HEK293 (cell line): ENCODE measurements around the gene WDR19.
"Not testable (repeated sequence)": the region's sequence is repeated elsewhere in the genome, so short reads cannot be mapped to it uniquely, and the experiment has no call there.

ENCODE experiments used
- CTCF ChIA-PET: fragments of 350-600 bp; formaldehyde crosslinking; extraction: SDS; loops from one replicate; lab custom pipeline; 2021; ENCODE audit warnings: antibody characterized with exemption; lab: Yijun Ruan, JAX
- POLR2A ChIA-PET: fragments of 300-600 bp; formaldehyde crosslinking; extraction: SDS; loops from one replicate; lab custom pipeline; 2020; ENCODE audit warnings: antibody characterized with exemption, inconsistent platforms; lab: Yijun Ruan, JAX
- H3K27ac ChIP-seq: fragments of 200-500 bp; sonication (Bioruptor generic); 2 replicates; pipeline ENCODE4 v1.5.1; 2014; ENCODE audit warnings: low read depth, low read length, control low read depth, inconsistent platforms; ENCODE audit errors: extremely low read depth
- H3K36me3 ChIP-seq, 2 experiments: fragments of 200-500 bp in 1 of 2; sonication (Bioruptor generic) in 1 of 2; 1 replicate in 1 of 2; 2 replicates in 1 of 2; pipeline ENCODE4 v1.5.1; 2014 to 2017; ENCODE audit warnings: inconsistent platforms in 2 of 2, low read length in 2 of 2; ENCODE audit not compliant: control insufficient read depth in 2 of 2, insufficient read depth in 1 of 2
- H3K4me1 ChIP-seq: fragments of 200-500 bp; sonication (Bioruptor generic); 2 replicates; pipeline ENCODE4 v1.5.1; 2014; ENCODE audit warnings: mild to moderate bottlenecking, low read length, inconsistent platforms; ENCODE audit not compliant: control insufficient read depth, insufficient read depth
- H3K4me3 ChIP-seq: 2 replicates; pipeline ENCODE4 v1.5.1; 2011; ENCODE audit warnings: low read depth, mild to moderate bottlenecking, control low read depth, low read length, moderate library complexity
- H3K9me3 ChIP-seq: fragments of 200-500 bp; sonication (Bioruptor generic); 2 replicates; pipeline ENCODE4 v1.5.1; 2014; ENCODE audit warnings: low read depth, low read length, inconsistent platforms; ENCODE audit not compliant: control insufficient read depth, insufficient read depth
- GLI4 ChIP-seq: fragments of 450-650 bp; formaldehyde crosslinking; IDR thresholded peaks from 2 replicates; pipeline ENCODE4 v1.5.1; 2016; ENCODE audit warnings: missing biosample characterization, missing genetic modification characterization
- HOXA7 ChIP-seq: sonication (generic); formaldehyde crosslinking; IDR thresholded peaks from 2 replicates; pipeline ENCODE4 v1.8.1; 2022; ENCODE audit warnings: missing genetic modification reagents, borderline replicate concordance
- KLF1 ChIP-seq: fragments of 450-650 bp; formaldehyde crosslinking; IDR thresholded peaks from 2 replicates; pipeline ENCODE4 v1.5.1; 2016; ENCODE audit warnings: missing biosample characterization, missing genetic modification characterization
- SCRT1 ChIP-seq: fragments of 450-650 bp; formaldehyde crosslinking; IDR thresholded peaks from 2 replicates; pipeline ENCODE4 v1.5.1; 2016; ENCODE audit warnings: missing biosample characterization, missing genetic modification characterization, borderline replicate concordance
- ZBTB1 ChIP-seq: fragments of 450-650 bp; formaldehyde crosslinking; IDR thresholded peaks from 2 replicates; pipeline ENCODE4 v1.5.1; 2016; ENCODE audit warnings: missing biosample characterization, missing genetic modification characterization
- ZBTB20 ChIP-seq: fragments of 450-650 bp; formaldehyde crosslinking; IDR thresholded peaks from 2 replicates; pipeline ENCODE4 v1.5.1; 2016; ENCODE audit warnings: missing biosample characterization, missing genetic modification characterization
- ZFP3 ChIP-seq: fragments of 450-650 bp; formaldehyde crosslinking; IDR thresholded peaks from 2 replicates; pipeline ENCODE4 v1.5.1; 2016; ENCODE audit warnings: low read depth, missing biosample characterization, missing genetic modification characterization
- ZNF132 ChIP-seq: fragments of 450-650 bp; formaldehyde crosslinking; IDR thresholded peaks from 2 replicates; pipeline ENCODE4 v1.5.1; 2017; ENCODE audit warnings: missing biosample characterization, missing genetic modification characterization, borderline replicate concordance
- ZNF16 ChIP-seq: fragments of 450-650 bp; formaldehyde crosslinking; IDR thresholded peaks from 2 replicates; pipeline ENCODE4 v1.5.1; 2016; ENCODE audit warnings: low read depth, missing biosample characterization, missing genetic modification characterization
- ZNF211 ChIP-seq: fragments of 450-650 bp; formaldehyde crosslinking; IDR thresholded peaks from 2 replicates; pipeline ENCODE4 v1.5.1; 2016; ENCODE audit warnings: low read depth, missing biosample characterization, missing genetic modification characterization
- ZNF214 ChIP-seq: fragments of 450-650 bp; formaldehyde crosslinking; IDR thresholded peaks from 2 replicates; pipeline ENCODE4 v1.5.1; 2017; ENCODE audit warnings: missing biosample characterization, mild to moderate bottlenecking, missing genetic modification characterization, borderline replicate concordance
- ZNF239 ChIP-seq: fragments of 450-650 bp; formaldehyde crosslinking; IDR thresholded peaks from 2 replicates; pipeline ENCODE4 v1.5.1; 2016; ENCODE audit warnings: missing biosample characterization, missing genetic modification characterization
- ZNF394 ChIP-seq: fragments of 450-650 bp; formaldehyde crosslinking; IDR thresholded peaks from 2 replicates; pipeline ENCODE4 v1.5.1; 2016; ENCODE audit warnings: missing biosample characterization, missing genetic modification characterization, mild to moderate bottlenecking, moderate library complexity, borderline replicate concordance
- ZNF404 ChIP-seq: fragments of 450-650 bp; formaldehyde crosslinking; IDR thresholded peaks from 2 replicates; pipeline ENCODE4 v1.5.1; 2017; ENCODE audit warnings: missing biosample characterization, missing genetic modification characterization
- ZNF426 ChIP-seq: fragments of 450-650 bp; formaldehyde crosslinking; IDR thresholded peaks from 2 replicates; pipeline ENCODE4 v1.5.1; 2017; ENCODE audit warnings: missing biosample characterization, missing genetic modification characterization, mild to moderate bottlenecking, inconsistent platforms, moderate library complexity
- ZNF600 ChIP-seq: fragments of 450-650 bp; formaldehyde crosslinking; IDR thresholded peaks from 2 replicates; pipeline ENCODE4 v1.5.1; 2016; ENCODE audit warnings: missing biosample characterization, missing genetic modification characterization
- ZNF629 ChIP-seq: fragments of 450-650 bp; formaldehyde crosslinking; IDR thresholded peaks from 2 replicates; pipeline ENCODE4 v1.5.1; 2017; ENCODE audit warnings: missing biosample characterization, missing genetic modification characterization
- ZNF664 ChIP-seq: fragments of 450-650 bp; formaldehyde crosslinking; IDR thresholded peaks from 2 replicates; pipeline ENCODE4 v1.5.1; 2016; ENCODE audit warnings: missing biosample characterization, missing genetic modification characterization
- ZNF791 ChIP-seq: fragments of 450-650 bp; formaldehyde crosslinking; IDR thresholded peaks from 2 replicates; pipeline ENCODE4 v1.5.1; 2016; ENCODE audit warnings: missing biosample characterization, missing genetic modification characterization
- ZSCAN23 ChIP-seq: fragments of 450-650 bp; formaldehyde crosslinking; IDR thresholded peaks from 2 replicates; pipeline ENCODE4 v1.5.1; 2016; ENCODE audit warnings: missing biosample characterization, missing genetic modification characterization
- TF ChIP-seq, protein P1 (sequence below): fragments of 450-650 bp; formaldehyde crosslinking; IDR thresholded peaks from 2 replicates; pipeline ENCODE4 v1.5.1; 2017; ENCODE audit warnings: missing biosample characterization, missing genetic modification characterization
- TF ChIP-seq, protein P2 (sequence below): fragments of 450-650 bp; formaldehyde crosslinking; IDR thresholded peaks from 2 replicates; pipeline ENCODE4 v1.5.1; 2016; ENCODE audit warnings: missing biosample characterization, missing genetic modification characterization, low read depth

Gene WDR19

DNA sequence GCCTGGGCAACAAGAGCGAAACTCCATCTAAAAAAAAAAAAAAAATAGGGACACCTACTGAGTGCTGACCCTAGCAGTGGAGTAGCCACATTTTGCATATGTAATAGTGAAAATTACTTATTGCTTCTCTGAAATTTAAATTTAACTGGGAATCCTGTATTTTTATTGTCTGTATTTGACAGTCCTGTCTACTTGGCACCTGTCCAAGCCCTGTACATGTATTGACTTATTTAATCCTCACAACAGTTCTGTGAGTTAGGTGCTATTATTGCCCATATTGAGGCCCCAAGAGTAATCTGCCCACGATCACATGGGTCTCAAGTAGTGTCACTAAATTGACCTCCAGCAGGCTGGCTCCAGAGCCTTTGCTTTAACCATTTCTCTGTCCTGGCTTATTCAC is 81.6 kb downstream of the WDR19 start:
- no peaks in the 10 kb centered on the region for H3K9me3 ChIP-seq
- H3K27ac ChIP-seq = no peak overlapping the region
- ChIA-PET POLR2A (no interaction called here), CTCF (no interaction called here)
- peaks cover 0 to 13% of the 10 kb centered on the region in 2 experiments; a peak in 1 of 3 replicates for H3K36me3 ChIP-seq
- TF ChIP-seq ZNF239 (tag by site-specific recombination) (no peak), ZBTB20 (tag by site-specific recombination) (no peak), GLI4 (tag by site-specific recombination) (no peak)
- TF ChIP-seq, protein P1, sequence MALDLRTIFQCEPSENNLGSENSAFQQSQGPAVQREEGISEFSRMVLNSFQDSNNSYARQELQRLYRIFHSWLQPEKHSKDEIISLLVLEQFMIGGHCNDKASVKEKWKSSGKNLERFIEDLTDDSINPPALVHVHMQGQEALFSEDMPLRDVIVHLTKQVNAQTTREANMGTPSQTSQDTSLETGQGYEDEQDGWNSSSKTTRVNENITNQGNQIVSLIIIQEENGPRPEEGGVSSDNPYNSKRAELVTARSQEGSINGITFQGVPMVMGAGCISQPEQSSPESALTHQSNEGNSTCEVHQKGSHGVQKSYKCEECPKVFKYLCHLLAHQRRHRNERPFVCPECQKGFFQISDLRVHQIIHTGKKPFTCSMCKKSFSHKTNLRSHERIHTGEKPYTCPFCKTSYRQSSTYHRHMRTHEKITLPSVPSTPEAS (tag by site-specific recombination) = no peak
- H3K4me1 ChIP-seq = no peaks in the 10 kb centered on the region
- no peak overlapping the region for H3K4me3 ChIP-seq

DNA sequence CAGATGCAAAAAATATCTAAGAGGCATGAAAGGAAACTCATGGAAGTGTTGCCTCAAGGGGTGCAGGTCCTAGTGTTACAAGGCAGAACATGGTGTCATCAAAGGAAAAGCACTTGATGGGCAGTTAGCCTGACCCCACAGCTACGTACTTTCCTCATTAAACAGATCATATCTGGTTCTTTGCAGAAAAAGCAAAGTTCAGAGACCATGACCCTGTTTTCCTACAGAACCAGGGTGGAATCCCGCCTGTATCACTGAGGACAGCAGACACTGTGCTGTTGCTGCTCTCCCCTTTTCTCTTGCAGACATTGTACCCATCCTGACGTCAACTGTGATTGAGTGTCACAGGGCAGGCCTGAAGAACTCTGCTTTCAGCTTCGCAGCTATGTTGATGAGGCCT is 92.2 kb downstream of the WDR19 start:
- Histone ChIP-seq H3K4me3 (no peak overlapping the region), H3K4me1 (no peaks in the 10 kb centered on the region), H3K27ac (no peak overlapping the region), H3K36me3 (peaks cover 0 to 73% of the 10 kb centered on the region in 2 experiments; a peak in 1 of 3 replicates), H3K9me3 (no peaks in the 10 kb centered on the region)
- ChIA-PET POLR2A (no interaction called here), CTCF (no interaction called here)
- no peak for TF ChIP-seq ZNF791
- no peak for TF ChIP-seq ZNF664 (tag by site-specific recombination)
- no peak for TF ChIP-seq SCRT1 (tag by site-specific recombination)
- TF ChIP-seq KLF1 (tag by site-specific recombination) = no peak
- TF ChIP-seq ZFP3 (tag by site-specific recombination) = no peak
- TF ChIP-seq ZSCAN23 = no peak
- no peak for TF ChIP-seq HOXA7 (CRISPR knock-in tag)
- no peak for TF ChIP-seq ZNF211 (tag by site-specific recombination)
- no peak for TF ChIP-seq ZNF600 (tag by site-specific recombination)
- TF ChIP-seq ZNF426 (tag by site-specific recombination) = no peak
- TF ChIP-seq ZNF394 (tag by site-specific recombination) = no peak
- no peak for TF ChIP-seq ZNF132 (tag by site-specific recombination)
- TF ChIP-seq ZNF404 (tag by site-specific recombination) = no peak
- TF ChIP-seq ZNF214 (tag by site-specific recombination) = no peak
- TF ChIP-seq ZBTB1 (tag by site-specific recombination) = no peak
- TF ChIP-seq, protein P2, sequence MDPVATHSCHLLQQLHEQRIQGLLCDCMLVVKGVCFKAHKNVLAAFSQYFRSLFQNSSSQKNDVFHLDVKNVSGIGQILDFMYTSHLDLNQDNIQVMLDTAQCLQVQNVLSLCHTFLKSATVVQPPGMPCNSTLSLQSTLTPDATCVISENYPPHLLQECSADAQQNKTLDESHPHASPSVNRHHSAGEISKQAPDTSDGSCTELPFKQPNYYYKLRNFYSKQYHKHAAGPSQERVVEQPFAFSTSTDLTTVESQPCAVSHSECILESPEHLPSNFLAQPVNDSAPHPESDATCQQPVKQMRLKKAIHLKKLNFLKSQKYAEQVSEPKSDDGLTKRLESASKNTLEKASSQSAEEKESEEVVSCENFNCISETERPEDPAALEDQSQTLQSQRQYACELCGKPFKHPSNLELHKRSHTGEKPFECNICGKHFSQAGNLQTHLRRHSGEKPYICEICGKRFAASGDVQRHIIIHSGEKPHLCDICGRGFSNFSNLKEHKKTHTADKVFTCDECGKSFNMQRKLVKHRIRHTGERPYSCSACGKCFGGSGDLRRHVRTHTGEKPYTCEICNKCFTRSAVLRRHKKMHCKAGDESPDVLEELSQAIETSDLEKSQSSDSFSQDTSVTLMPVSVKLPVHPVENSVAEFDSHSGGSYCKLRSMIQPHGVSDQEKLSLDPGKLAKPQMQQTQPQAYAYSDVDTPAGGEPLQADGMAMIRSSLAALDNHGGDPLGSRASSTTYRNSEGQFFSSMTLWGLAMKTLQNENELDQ (tag by site-specific recombination) = no peak
- TF ChIP-seq ZNF16 (tag by site-specific recombination) = no peak
- no peak for TF ChIP-seq ZNF629 (tag by site-specific recombination)

DNA sequence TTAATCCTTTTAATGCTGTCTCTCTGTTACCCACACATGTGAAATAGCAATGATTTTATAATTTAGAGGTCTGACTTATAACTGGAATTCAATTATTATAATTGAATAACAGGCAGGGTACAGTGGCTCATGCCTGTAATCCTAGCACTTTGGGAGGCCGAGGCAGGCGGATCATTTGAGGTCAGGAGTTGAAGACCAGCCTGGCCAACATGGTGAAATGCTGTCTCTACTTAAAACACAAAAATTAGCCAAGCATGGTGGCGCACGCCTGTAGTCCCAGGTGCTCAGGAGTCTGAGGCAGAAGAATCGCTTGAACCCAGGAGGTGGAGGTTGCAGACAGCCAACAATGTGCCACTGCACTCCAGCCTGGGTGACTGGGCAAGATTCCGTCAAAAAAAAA is 95.3 kb downstream of the WDR19 start:
- H3K4me1 ChIP-seq, POLR2A ChIA-PET, H3K4me3 ChIP-seq, H3K9me3 ChIP-seq, CTCF ChIA-PET, H3K27ac ChIP-seq: not testable (repeated sequence)
- H3K36me3 ChIP-seq = peaks cover 0 to 64% of the 10 kb centered on the region in 2 experiments; a peak in 1 of 3 replicates
